ENCODE results near the gene THSD7B.

Gene THSD7B

GRCh38 chr2:137252934-137253333 lies 487.6 kb downstream of the THSD7B start:
- Histone ChIP-seq H3K9me3 (ENCODE audit: control insufficient read depth in 2 of 2, low read length in 2 of 2) (no peaks in the 10 kb centered on the region), H3K27ac (ENCODE audit: low read depth in 2 of 2, low read length in 2 of 2) (no peak overlapping the region), H3K9ac (ENCODE audit: low read depth in 1 of 2, low read length in 2 of 2) (no peak overlapping the region), H3K36me3 (ENCODE audit: control insufficient read depth in 2 of 2, insufficient read depth in 2 of 2, low read length in 2 of 2) (no peaks in the 10 kb centered on the region), H3K27me3 (ENCODE audit: control insufficient read depth in 2 of 2, insufficient read depth in 2 of 2, low read length in 2 of 2) (no peaks in the 10 kb centered on the region), H3K4me3 (ENCODE audit: low read length in 2 of 2) (no peak overlapping the region), H3K4me1 (ENCODE audit: control insufficient read depth in 2 of 2, insufficient read depth in 2 of 2, low read length in 2 of 2) (no peaks in the 10 kb centered on the region)

- Histone ChIP-seq H3K4me3 (ENCODE audit: low read length in 2 of 2) (no peak overlapping the region), H3K27me3 (ENCODE audit: control insufficient read depth in 2 of 2, insufficient read depth in 2 of 2, low read length in 2 of 2) (no peaks in the 10 kb centered on the region), H3K27ac (ENCODE audit: low read depth in 2 of 2, low read length in 2 of 2) (no peak overlapping the region), H3K9ac (ENCODE audit: low read depth in 1 of 2, low read length in 2 of 2) (no peak overlapping the region), H3K4me1 (ENCODE audit: control insufficient read depth in 2 of 2, insufficient read depth in 2 of 2, low read length in 2 of 2) (no peaks in the 10 kb centered on the region), H3K9me3 (ENCODE audit: control insufficient read depth in 2 of 2, low read length in 2 of 2) (no peaks in the 10 kb centered on the region), H3K36me3 (ENCODE audit: control insufficient read depth in 2 of 2, insufficient read depth in 2 of 2, low read length in 2 of 2) (no peaks in the 10 kb centered on the region)
Observed at GRCh38 chr2:137254052-137254451, 488.7 kb downstream of the THSD7B start.

- no peaks in the 10 kb centered on the region for H3K27me3 ChIP-seq (ENCODE audit: control insufficient read depth in 2 of 2, insufficient read depth in 2 of 2, low read length in 2 of 2)
- H3K9me3 ChIP-seq (ENCODE audit: control insufficient read depth in 2 of 2, low read length in 2 of 2), result no peaks in the 10 kb centered on the region
- H3K27ac ChIP-seq (ENCODE audit: low read depth in 2 of 2, low read length in 2 of 2), result no peak overlapping the region
- no peaks in the 10 kb centered on the region for H3K36me3 ChIP-seq (ENCODE audit: control insufficient read depth in 2 of 2, insufficient read depth in 2 of 2, low read length in 2 of 2)
- no peaks in the 10 kb centered on the region for H3K4me1 ChIP-seq (ENCODE audit: control insufficient read depth in 2 of 2, insufficient read depth in 2 of 2, low read length in 2 of 2)
- H3K4me3 ChIP-seq (ENCODE audit: low read length in 2 of 2), result no peak overlapping the region
- H3K9ac ChIP-seq (ENCODE audit: low read depth in 1 of 2, low read length in 2 of 2), result no peak overlapping the region
Observed at GRCh38 chr2:137255345-137255744, 490.0 kb downstream of the THSD7B start.

- H3K27ac ChIP-seq (ENCODE audit: low read depth in 2 of 2, low read length in 2 of 2), result no peak overlapping the region
- H3K27me3 ChIP-seq (ENCODE audit: control insufficient read depth in 2 of 2, insufficient read depth in 2 of 2, low read length in 2 of 2), result no peaks in the 10 kb centered on the region
- H3K9ac ChIP-seq (ENCODE audit: low read depth in 1 of 2, low read length in 2 of 2), result no peak overlapping the region
- no peaks in the 10 kb centered on the region for H3K9me3 ChIP-seq (ENCODE audit: control insufficient read depth in 2 of 2, low read length in 2 of 2)
- H3K4me1 ChIP-seq (ENCODE audit: control insufficient read depth in 2 of 2, insufficient read depth in 2 of 2, low read length in 2 of 2), result no peaks in the 10 kb centered on the region
- no peaks in the 10 kb centered on the region for H3K36me3 ChIP-seq (ENCODE audit: control insufficient read depth in 2 of 2, insufficient read depth in 2 of 2, low read length in 2 of 2)
- H3K4me3 ChIP-seq (ENCODE audit: low read length in 2 of 2), result no peak overlapping the region
Observed at GRCh38 chr2:137255990-137256389, 490.6 kb downstream of the THSD7B start.

GRCh38 chr2:137261881-137262585 lies 496.7 kb downstream of the THSD7B start:
- H3K4me3 ChIP-seq (ENCODE audit: low read length in 2 of 2), result no peak overlapping the region
- H3K27me3 ChIP-seq (ENCODE audit: control insufficient read depth in 2 of 2, insufficient read depth in 2 of 2, low read length in 2 of 2), result no peaks in the 10 kb centered on the region
- no peak overlapping the region for H3K9ac ChIP-seq (ENCODE audit: low read depth in 1 of 2, low read length in 2 of 2)
- no peak overlapping the region for H3K27ac ChIP-seq (ENCODE audit: low read depth in 2 of 2, low read length in 2 of 2)
- H3K4me1 ChIP-seq (ENCODE audit: control insufficient read depth in 2 of 2, insufficient read depth in 2 of 2, low read length in 2 of 2), result no peaks in the 10 kb centered on the region
- no peaks in the 10 kb centered on the region for H3K36me3 ChIP-seq (ENCODE audit: control insufficient read depth in 2 of 2, insufficient read depth in 2 of 2, low read length in 2 of 2)
- H3K9me3 ChIP-seq (ENCODE audit: control insufficient read depth in 2 of 2, low read length in 2 of 2), result no peaks in the 10 kb centered on the region

- no peaks in the 10 kb centered on the region for H3K27me3 ChIP-seq (ENCODE audit: control insufficient read depth in 2 of 2, insufficient read depth in 2 of 2, low read length in 2 of 2)
- no peak overlapping the region for H3K27ac ChIP-seq (ENCODE audit: low read depth in 2 of 2, low read length in 2 of 2)
- H3K9me3 ChIP-seq (ENCODE audit: control insufficient read depth in 2 of 2, low read length in 2 of 2), result no peaks in the 10 kb centered on the region
- H3K9ac ChIP-seq (ENCODE audit: low read depth in 1 of 2, low read length in 2 of 2), result no peak overlapping the region
- no peak overlapping the region for H3K4me3 ChIP-seq (ENCODE audit: low read length in 2 of 2)
- no peaks in the 10 kb centered on the region for H3K4me1 ChIP-seq (ENCODE audit: control insufficient read depth in 2 of 2, insufficient read depth in 2 of 2, low read length in 2 of 2)
- no peaks in the 10 kb centered on the region for H3K36me3 ChIP-seq (ENCODE audit: control insufficient read depth in 2 of 2, insufficient read depth in 2 of 2, low read length in 2 of 2)
Observed at GRCh38 chr2:137262594-137262993, 497.2 kb downstream of the THSD7B start.

- no peak overlapping the region for H3K9ac ChIP-seq (ENCODE audit: low read depth in 1 of 2, low read length in 2 of 2)
- H3K4me1 ChIP-seq (ENCODE audit: control insufficient read depth in 2 of 2, insufficient read depth in 2 of 2, low read length in 2 of 2), result no peaks in the 10 kb centered on the region
- no peaks in the 10 kb centered on the region for H3K27me3 ChIP-seq (ENCODE audit: control insufficient read depth in 2 of 2, insufficient read depth in 2 of 2, low read length in 2 of 2)
- H3K4me3 ChIP-seq (ENCODE audit: low read length in 2 of 2), result no peak overlapping the region
- no peak overlapping the region for H3K27ac ChIP-seq (ENCODE audit: low read depth in 2 of 2, low read length in 2 of 2)
- H3K9me3 ChIP-seq (ENCODE audit: control insufficient read depth in 2 of 2, low read length in 2 of 2), result no peaks in the 10 kb centered on the region
- H3K36me3 ChIP-seq (ENCODE audit: control insufficient read depth in 2 of 2, insufficient read depth in 2 of 2, low read length in 2 of 2), result no peaks in the 10 kb centered on the region
Observed at GRCh38 chr2:137287913-137288639, 522.7 kb downstream of the THSD7B start.

GRCh38 chr2:137291836-137292570 lies 526.7 kb downstream of the THSD7B start:
- Histone ChIP-seq H3K9ac (ENCODE audit: low read depth in 1 of 2, low read length in 2 of 2) (no peak overlapping the region), H3K27ac (ENCODE audit: low read depth in 2 of 2, low read length in 2 of 2) (no peak overlapping the region), H3K36me3 (ENCODE audit: control insufficient read depth in 2 of 2, insufficient read depth in 2 of 2, low read length in 2 of 2) (no peaks in the 10 kb centered on the region), H3K4me3 (ENCODE audit: low read length in 2 of 2) (no peak overlapping the region), H3K27me3 (ENCODE audit: control insufficient read depth in 2 of 2, insufficient read depth in 2 of 2, low read length in 2 of 2) (no peaks in the 10 kb centered on the region), H3K9me3 (ENCODE audit: control insufficient read depth in 2 of 2, low read length in 2 of 2) (no peaks in the 10 kb centered on the region), H3K4me1 (ENCODE audit: control insufficient read depth in 2 of 2, insufficient read depth in 2 of 2, low read length in 2 of 2) (no peaks in the 10 kb centered on the region)

- Histone ChIP-seq H3K9ac (ENCODE audit: low read depth in 1 of 2, low read length in 2 of 2) (no peak overlapping the region), H3K27me3 (ENCODE audit: control insufficient read depth in 2 of 2, insufficient read depth in 2 of 2, low read length in 2 of 2) (no peaks in the 10 kb centered on the region), H3K27ac (ENCODE audit: low read depth in 2 of 2, low read length in 2 of 2) (no peak overlapping the region), H3K4me3 (ENCODE audit: low read length in 2 of 2) (no peak overlapping the region), H3K36me3 (ENCODE audit: control insufficient read depth in 2 of 2, insufficient read depth in 2 of 2, low read length in 2 of 2) (no peaks in the 10 kb centered on the region), H3K9me3 (ENCODE audit: control insufficient read depth in 2 of 2, low read length in 2 of 2) (no peaks in the 10 kb centered on the region), H3K4me1 (ENCODE audit: control insufficient read depth in 2 of 2, insufficient read depth in 2 of 2, low read length in 2 of 2) (no peaks in the 10 kb centered on the region)
Observed at GRCh38 chr2:137298377-137298776, 533.0 kb downstream of the THSD7B start.

GRCh38 chr2:137300987-137301386 lies 535.6 kb downstream of the THSD7B start:
- no peaks in the 10 kb centered on the region for H3K27me3 ChIP-seq (ENCODE audit: control insufficient read depth in 2 of 2, insufficient read depth in 2 of 2, low read length in 2 of 2)
- no peak overlapping the region for H3K9ac ChIP-seq (ENCODE audit: low read depth in 1 of 2, low read length in 2 of 2)
- no peak overlapping the region for H3K27ac ChIP-seq (ENCODE audit: low read depth in 2 of 2, low read length in 2 of 2)
- H3K36me3 ChIP-seq (ENCODE audit: control insufficient read depth in 2 of 2, insufficient read depth in 2 of 2, low read length in 2 of 2), result no peaks in the 10 kb centered on the region
- H3K4me1 ChIP-seq (ENCODE audit: control insufficient read depth in 2 of 2, insufficient read depth in 2 of 2, low read length in 2 of 2), result no peaks in the 10 kb centered on the region
- H3K4me3 ChIP-seq (ENCODE audit: low read length in 2 of 2), result no peak overlapping the region
- no peaks in the 10 kb centered on the region for H3K9me3 ChIP-seq (ENCODE audit: control insufficient read depth in 2 of 2, low read length in 2 of 2)
